NCI-H146 treated with DMSO at 0.1 percent for 48 hours (cell line): ENCODE measurements around the gene ITPRID1.
A peak's percentile ranks its signal among the peaks of the same experiment; 100 is the strongest.
"Not testable (repeated sequence)": the region's sequence is repeated elsewhere in the genome, so short reads cannot be mapped to it uniquely, and the experiment has no call there.

Experiments used
- DNase-seq: peaks from one replicate; lab custom pipeline; 2025; ENCODE audit not compliant: unreplicated experiment; lab: John Stamatoyannopoulos, UW

Gene ITPRID1

DNA sequence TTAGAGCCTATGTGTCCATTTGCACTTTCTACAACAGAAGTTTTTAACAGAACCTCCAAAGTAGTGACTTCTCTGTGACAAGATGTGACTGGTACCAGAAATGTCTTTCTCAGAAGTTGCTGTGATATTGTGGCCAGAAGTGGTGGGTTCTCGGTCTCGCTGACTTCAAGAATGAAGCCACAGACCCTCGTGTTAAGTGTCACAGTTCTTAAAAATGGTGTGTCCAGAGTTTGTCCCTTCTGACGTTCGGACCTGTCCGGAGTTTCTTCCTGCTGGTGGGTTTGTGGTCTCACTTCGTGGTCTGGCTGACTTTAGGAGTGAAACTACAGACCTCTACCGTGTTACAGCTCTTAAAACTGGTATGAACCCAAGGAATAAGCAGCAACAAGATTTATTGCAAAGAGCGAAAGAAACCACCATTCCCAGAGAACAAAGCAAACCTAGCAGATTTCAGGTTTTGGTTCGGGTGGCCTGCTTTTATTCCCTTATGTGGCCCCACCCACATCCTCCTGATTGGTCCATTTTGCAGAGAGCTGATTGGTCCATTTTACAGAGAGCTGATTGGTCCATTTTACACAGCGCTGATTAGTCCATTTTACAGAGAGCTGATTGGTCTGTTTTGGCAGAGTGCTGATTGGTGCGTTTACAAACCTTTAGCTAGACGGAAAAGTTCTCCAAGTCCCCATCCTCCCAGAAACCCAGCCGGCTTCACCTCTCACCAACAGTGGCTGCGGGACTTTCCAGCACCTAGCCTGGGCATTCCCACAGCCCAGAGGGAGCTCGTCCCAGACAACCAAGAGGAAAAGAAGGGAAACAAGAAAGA, 3.0 kb downstream of the ITPRID1 start:
- DNase-seq: no peak

DNA sequence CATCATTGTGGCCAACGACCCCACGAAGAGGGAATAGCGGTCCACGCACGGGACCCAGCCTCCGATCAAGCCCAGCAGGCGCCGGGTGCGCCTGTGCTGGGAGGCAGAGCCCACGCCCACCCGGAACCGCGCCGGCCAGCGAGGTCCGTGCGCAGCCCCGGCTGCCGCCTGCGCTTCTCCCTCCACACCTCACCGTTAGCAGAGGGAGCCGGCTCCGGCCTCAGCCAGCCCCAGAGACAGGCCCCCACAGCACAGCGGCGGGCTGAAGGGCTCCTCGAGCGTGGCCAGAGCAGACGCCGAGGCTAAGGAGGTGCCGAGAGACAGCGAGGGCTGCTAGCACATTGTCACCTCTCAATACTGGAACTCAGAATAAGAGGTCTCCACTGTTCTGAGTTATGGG, 3.6 kb downstream of the ITPRID1 start:
- DNase-seq: no peak

DNA sequence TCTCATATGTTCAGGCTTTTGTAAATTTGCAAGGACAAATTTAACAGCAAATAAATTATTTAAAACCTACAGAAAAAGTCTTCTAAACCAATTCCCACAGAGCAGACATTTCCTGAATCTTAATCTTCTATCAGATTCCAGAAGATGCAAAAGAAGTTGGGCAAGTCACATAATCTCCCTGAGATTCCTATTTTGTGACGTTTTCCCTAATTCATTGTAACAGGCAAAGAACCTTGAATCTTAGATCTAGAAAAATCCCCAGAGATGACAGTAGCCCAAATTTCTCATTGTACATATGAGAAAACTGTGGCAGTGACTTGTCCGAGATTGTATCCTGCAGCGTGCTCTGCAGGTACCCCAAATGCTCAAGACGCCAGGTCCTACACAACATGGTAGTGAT, 4.9 kb downstream of the ITPRID1 start:
- no peak for DNase-seq

DNA sequence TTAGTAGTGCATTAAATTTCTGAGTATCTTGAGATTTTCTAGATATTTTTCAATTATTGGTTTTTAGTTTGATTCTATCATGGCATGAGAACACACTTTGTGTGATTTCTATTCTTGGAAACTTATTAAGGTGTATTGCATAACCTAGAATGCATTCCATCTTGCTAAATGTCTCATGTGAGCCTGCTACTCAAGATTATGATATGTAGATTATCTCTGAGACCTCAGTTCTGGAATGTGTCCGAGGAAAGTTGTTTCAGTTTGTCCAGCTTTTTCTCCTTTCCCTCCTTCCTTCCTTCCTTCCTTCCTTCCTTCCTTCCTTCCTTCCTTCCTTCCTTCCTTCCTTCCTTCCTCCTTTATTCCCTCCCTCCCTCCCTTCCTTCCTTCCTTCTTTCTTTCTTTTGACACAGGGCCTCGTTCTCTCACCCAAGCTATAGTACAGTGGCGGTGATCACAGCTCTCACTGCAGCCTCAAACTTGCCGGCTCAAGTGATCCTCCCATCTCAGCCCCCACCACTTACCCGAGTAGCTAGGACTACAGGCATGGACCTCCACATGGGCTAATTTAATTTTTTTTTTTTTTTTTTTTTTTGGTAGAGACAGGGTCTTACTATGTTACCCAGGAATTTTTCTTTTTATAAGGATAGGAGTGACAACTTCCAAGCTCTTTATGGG, 7.6 kb downstream of the ITPRID1 start:
- DNase-seq: no peak

DNA sequence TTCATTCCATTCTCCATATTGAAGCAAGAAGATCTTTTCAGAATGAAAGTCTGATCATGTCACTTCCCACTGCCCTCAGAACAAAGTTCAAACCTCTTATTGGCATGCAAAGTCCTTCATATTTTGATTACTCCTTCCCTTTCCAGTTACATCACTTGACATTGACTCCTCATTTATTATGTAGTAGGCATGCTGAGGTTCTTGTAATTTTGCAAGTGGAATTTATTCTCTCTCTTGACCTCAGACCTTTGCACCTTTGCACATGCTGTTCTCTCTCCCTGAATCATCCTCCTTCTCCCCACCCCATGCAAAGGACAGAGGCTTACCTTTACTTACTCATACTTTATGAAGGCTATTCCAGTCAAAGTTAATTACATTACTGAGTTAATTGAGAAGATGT, 13.0 kb downstream of the ITPRID1 start:
- no peak for DNase-seq

DNA sequence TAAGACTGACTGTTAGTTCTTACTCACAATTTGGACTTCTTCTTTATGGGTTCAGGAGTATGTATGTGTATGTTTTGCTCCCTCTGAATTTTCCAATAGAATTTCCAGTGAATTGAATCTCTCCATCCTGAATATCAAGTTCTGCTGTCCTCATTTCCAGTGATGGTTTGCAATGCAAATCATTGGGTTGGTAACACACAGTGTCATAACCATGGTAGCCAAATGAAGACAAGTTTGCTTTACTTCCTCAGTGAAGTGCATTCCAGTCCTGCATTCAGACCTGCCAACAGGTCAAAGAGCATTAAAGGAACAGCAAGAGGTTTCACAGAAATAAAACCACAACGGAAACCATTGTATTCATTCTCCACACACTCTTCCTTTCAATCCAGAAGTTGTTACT, 15.2 kb downstream of the ITPRID1 start:
- DNase-seq: no peak

DNA sequence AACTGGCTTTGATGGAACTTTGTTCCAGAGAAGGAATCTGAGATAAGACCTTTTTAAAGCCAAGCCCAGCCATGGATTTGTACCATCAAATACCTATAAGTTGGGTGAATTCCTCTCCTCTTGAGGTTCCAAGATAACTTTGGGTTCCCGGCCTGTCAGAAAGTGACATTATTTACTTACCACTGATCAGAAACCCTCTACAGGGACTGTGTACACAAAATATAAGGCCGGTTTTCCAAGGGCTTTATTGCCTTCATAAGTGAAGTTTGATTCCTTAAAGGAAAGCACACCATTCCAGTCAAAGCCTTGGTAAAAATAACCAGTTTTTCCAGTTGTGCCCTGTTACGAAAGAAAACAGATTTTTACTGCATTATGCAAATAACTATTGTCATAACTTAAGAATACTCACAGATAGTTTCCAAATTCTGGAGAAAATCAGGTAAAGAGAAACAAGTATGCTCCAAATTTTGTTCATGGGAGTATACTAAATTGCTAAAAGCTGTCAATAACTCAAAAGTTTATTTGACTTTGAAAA, 26.8 kb downstream of the ITPRID1 start:
- DNase-seq: not testable (repeated sequence)

DNA sequence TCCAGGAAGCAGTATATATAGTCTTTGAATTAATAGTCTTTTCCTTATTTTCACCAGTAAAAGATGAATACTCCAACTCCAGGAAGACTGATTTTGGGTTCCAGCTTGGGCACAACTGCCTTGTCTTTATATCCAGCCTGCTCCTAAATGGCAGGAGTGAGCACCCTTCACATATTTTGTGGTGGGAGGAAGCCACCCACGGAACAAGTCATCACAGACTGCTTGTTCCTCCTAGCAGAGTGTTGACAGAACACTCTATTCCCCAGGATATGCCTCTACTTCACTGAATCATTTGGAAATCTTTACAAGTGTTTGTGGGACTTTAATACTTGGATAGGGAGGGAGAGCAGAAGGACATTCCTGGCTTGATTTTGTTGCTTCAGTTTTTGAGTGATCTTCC, 31.7 kb downstream of the ITPRID1 start:
- no peak for DNase-seq

DNA sequence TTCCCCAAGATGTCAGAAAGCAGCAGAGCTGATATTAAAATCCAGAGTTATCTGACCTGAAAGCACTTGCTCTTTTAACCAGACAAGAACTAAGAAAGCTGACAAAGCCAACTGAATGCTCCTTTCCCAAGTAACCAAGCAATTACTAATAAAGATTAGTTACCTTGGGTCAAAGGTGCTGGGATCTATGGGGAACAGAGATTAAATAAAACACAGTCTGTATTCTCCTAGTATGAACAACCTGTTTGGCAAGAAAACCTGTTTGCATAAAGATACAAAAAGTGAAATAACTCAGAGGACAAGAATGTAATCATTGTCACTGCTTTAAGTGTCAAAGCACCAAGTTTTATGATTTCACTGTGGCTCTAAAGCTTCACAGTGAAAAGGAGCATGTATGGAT, 35.7 kb downstream of the ITPRID1 start:
- DNase-seq: no peak

DNA sequence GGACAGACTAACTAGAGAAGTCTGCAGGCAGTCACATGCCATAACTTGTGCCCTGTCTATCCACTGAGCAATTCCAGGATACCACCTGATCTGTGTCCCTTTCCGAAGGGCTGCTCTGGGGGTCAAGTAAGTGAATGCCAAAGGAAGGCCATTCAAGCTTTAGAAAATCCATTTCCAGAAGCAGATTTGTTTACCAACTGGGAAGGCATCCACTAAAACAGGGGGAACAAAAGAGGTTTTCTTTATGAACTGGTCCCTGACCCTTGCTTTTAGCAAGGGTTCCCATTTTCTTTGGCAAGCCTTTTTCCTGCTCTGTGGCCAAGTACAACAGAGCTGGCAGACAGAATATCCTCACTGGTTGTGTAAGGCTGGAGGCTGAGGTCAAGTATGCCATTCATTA, 36.5 kb downstream of the ITPRID1 start:
- no peak for DNase-seq

DNA sequence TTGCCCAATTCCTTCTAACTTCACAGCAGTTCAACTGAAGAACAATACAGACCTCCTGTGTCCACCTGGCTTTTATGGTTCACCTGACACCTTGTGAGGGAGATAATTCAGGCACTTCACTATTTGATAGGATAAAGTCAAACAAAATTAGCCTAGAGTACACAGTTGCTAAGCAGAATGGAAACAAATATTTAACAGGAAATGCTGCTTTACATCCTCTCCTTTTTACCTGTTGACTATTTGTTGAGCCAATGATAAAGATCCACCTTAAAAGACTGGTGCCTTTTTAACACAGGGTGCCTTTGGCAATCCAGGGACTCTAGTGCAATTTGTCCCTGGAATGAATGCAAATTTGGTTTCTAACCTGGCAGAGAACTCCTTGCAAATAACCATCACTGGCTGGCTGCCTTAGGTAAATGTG, 39.8 kb downstream of the ITPRID1 start:
- peak; percentile 83 for DNase-seq

DNA sequence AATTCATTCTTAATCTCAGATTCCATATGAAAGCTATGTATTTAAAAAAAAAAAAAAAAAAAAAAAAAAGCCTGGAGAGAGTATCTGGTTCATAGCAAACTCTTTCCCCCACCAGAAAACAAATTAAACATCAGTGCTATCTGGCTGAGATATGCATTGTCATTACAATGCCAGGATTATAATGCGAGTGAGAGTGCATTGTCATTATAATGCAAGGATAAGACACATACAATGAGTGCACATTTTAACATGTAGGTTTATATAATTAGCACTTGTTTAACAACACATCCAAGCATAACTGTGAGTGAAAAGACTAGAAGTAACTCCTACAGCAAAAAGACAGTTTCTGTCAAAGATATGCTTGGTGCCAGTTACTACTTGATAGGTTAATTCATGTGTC, 48.1 kb downstream of the ITPRID1 start:
- DNase-seq: no peak

DNA sequence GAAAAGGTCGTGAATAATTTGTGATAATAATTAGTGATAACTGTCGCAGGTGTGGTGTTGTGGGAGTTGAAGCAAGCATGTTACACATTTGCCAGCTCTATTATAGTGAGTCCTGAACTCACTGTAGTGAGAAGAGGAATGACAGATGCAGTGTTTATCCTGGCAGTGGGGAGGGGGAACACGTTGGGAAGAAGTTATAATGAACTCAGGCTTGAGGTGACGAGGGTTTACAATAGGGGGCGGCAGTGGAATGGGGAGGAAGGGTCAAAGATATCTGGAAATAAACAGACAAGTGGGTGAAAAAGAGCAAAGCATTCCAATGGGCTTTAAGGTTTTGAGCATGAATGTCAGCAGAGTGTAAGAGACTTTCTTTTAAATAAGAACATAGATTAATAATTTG, 49.6 kb downstream of the ITPRID1 start:
- no peak for DNase-seq

DNA sequence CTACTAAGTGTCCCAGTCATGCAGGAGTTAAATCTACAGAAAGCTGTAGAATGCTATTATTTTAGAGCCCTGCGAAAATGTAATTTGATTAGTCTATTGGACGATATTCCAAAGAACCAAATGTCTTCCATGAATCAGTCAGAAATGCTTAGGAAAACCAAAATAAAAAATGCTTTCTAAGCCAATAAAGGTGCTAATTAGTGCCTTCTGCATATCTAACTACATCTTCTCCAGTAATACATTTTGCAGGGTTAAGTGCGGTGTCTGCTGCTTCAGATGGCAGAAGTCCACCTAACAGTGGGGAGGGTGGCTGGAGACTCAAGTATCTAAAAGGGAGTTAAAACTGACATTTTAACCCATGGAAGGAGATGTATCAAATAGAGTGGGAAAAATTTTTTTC, 50.1 kb downstream of the ITPRID1 start:
- no peak for DNase-seq

DNA sequence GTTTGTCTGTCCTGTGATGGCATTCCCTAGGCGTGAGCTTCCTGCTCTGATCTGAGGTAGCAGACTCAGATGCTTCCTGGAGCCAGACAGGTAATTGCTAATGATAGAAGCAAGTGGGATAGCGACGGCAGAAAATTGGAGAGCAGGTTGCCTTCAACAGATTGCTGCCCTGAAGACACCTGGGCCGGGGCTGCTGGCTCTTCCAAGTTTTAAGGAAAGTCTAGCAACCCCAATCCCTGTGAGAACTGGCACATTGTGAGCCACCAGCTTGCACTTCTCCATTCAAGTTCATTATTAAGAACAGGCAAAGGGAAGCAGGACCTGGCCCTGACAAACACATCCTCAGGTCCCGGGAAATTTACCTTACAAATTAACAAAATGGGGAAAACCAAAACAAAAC, 50.8 kb downstream of the ITPRID1 start:
- no peak for DNase-seq

DNA sequence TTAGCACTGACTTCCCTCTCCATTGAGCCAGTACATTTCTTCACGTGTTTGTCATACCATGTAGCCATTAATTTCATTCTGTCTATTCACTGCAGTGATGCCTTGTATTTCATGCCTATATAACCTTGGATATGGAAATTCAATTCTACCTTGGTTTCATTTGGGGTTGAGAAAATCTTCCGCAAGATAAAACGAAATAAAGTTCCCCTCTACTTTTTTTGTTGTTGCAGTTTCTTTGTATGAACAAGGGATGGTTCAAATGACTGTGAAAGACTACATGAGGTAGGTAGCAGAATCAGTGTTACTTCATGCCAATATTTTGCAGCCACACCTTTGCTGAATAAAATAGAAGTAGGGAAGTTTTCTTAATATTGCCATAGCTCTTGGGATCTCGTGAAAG, 55.6 kb downstream of the ITPRID1 start:
- no peak for DNase-seq

DNA sequence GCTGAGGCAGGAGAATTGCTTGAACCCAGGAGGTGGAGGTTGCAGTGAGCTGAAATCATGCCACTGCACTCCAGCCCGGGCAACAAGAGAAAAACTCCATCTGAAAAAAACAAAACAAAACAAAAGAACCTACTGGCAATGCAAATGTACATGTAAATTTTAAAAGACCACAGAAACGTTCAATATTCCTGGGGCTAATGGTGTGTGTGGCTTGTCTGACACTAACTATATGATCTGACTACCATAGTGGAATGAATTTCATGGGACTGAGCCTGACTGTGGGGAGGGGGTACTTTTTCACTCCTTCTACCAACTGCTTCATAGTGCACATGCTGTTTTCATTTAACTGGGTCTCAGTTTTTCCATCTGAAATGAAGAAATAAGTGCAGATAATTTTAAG, 69.6 kb downstream of the ITPRID1 start:
- no peak for DNase-seq

DNA sequence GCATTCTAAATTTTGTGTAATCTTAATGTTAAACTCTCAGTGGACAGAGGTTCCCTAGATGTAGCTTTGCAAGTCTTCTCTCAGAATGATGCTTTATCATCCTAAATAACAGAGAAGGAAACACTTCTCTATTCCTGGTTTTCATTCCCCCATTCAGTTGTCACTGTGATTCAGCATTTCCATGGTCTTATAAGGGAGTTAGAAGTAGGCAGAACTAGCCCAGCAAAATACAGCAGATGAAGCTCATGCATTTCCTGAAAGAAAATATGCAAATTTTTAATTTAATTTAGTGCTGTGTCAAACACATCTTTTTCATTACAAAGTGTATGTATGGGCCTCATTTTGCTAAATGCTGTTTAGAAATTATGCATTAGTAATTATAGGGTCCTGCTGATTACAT, 70.1 kb downstream of the ITPRID1 start:
- DNase-seq: no peak

DNA sequence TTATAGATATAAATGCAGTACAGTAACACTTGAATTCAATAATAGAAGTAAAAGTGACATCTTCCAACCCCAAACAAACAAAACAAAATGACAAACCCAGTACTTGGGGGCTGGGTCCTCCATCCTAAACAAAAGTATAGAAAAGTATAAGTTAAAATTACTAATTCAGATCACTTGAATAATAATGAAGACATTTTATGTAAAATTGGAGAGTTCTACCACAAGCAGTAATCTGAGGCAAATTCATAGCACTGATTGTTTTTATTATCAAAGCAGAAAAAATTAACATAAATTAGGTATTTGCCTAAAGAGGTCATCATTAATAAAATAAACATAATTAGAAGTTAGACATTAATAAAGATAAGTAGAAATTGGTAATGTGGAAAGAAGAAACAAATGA, 81.5 kb downstream of the ITPRID1 start:
- DNase-seq: no peak

DNA sequence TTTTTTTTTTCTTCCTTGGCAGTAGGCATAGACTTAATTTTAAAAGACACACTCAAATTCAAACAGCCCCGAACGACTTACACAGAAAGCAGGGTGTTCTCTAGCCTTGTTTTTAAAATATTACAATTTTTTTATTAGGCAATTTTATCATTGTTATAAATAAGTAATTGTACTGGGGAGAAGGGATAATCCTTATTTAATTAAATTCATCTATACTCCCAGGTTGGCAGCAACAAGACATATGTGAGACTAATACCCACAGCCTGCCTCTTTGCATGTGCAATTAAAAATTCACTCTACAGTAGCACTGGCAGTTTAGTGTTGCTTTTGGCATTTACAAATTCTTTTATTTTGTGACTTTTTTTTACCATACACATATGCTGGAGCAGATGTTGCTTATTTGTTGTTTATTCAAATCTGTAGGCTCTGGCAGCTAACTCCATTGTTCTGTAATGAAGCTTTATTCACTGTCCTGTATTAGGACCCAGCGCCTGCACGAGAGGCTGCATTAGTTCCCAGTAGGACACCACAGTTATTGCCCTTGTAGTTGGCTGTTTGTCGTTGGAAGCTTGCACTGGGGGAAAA, 88.2 kb downstream of the ITPRID1 start:
- DNase-seq: no peak

DNA sequence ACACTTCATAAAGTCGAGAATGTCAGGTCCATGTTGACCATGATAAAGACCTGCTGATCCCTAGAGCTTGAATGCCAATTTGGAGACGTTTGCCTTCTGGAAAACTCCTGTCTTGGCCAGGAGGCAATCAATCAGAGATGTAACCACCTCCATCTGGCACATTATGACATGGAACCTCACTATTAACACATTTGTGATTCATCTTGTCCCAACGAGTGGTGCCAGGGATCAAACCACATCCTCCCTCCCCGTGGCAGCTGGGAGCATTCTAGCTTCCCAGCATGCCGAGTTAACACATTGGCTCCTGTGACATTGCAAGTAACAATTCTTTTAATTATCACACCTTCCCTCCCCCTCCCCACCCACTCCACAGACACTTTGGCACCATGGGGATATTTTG, 89.2 kb downstream of the ITPRID1 start:
- DNase-seq: no peak

DNA sequence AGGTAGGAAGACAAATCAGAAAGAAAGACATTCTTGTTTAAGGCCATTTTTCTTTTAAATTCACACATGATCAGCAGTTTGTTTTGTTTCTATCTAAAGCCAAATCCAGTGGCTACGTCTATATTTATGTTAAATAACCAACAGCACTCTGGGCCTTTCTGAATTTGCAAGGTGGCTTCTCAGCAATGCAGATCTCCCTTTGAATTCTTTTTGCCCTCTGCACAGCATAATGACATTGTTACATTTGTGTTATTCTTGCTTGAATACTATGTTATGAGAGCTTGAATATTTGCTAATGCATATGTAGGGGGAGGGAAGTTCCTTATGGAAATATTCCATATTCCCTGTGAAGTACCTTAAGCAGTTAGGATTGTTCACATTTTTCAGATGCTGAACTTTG, 99.7 kb downstream of the ITPRID1 start:
- no peak for DNase-seq
